Ureter (tissue), 1 donor: ENCODE measurements around the gene CCDC40. TPM values are rescaled to one million over a fixed set of nuclear protein-coding genes. Genes with fewer than 3 reads are reported as not detected.

Source experiments
- DNase-seq: peaks from one replicate; pipeline ENCODE4 v3.0.0-alpha.2; 2020; ENCODE audit warnings: low spot score
- total RNA-seq: library from RNA; stranded (reverse); gene quantifications from one replicate; pipeline ENCODE4 v1.2.4, GENCODE V29; 2023
- donor health status: DM: yes; HTN: yes; CAD: no.

Gene CCDC40
- total RNA-seq, 1 donor from 2014 or later, result 12.4 TPM

DNA sequence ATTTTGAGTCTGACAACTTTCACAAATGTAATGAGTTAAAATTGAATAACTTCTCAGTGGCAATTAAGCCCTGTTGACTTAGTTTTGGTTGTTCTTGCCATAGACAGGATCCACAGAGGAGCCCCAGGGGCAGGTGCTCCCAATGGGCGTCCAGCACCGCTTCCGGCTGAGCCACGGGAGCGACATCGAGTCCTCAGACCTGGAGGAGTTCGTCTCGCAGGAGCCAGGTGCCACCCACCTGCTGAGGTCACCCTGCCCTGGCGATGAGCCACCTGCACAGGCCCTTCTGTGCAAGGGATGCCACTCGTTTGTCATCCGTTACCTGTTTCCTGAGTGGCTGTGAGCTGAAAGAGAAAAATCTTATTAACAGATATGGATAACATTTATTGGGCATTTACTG lies 10.7 kb downstream of the CCDC40 start:
- DNase-seq, result no peak

DNA sequence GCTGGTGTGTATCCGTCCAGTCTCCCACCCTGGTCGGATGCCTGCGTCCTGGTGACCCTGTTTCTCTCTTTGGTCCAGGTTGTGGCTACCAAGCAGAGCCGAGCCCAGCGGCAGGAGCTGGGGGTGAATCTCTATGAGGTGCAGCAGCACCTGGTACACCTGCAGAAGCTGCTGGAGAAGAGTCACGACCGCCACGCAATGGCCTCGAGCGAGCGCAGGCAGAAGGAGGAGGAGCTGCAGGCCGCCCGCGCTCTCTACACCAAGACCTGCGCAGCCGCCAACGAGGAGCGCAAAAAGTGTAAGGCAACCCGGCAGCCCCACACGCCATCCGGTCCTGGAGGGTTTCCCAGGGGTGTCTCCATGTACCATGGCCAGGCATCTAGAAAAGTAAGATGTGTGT lies 13.5 kb downstream of the CCDC40 start:
- DNase-seq, result no peak

DNA sequence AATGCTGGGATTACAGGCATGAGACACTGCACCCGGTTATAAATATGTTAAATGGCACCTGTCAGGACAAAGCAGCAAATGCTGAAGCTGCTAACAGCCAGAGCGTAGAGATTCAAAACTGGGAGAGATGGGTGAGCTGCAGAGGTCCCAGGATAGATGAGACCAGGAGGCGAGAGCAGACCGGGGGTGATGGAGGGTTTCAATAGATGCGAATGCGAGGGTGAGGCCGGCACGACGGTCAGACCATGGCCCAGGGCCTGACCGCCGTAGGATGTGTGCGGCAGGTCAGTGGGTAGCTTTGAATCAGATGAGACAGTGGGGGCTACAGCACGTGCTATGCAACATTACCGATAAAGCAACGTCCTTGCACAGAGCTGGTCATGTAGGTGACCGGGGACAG lies 14.3 kb downstream of the CCDC40 start:
- no peak for DNase-seq

DNA sequence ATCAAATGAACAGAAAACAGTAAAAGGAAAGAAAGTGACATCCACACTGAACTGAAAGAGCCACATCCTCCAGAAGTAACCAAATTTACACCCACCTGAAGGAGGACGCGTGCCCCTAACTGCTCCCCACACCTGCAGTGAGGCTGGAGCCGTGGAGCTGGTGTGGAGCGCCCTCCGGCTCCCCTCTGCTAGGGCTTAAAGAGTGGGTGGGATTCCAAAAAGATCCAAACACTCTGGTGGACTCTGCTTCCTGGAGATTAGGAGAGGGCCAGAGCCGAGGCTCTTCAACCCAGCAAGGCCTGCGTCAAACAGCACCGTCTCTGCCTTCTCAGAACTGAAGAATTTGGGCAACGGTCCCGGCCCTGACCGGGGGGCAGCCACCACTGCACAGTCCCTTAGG lies 15.2 kb downstream of the CCDC40 start:
- no peak for DNase-seq

DNA sequence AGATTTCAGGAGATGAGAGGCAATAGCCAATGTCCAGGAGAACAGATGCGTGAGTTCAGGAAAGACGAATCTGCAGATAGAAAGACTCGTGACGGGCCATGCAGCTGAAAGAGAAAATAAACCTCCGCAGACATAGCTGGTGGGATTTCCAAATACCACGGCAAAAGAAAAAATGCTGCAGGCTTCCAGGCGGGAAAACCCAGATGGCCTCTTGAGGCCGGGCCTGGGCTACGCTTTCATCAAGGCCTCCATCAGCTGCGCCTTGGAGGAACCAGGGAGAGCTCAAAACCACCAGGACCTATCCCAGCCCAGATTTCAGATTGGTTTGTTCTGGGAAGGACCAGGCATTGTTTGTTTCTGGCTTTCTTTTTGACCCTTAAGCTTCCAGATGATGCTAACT lies 16.7 kb downstream of the CCDC40 start:
- DNase-seq, result no peak

DNA sequence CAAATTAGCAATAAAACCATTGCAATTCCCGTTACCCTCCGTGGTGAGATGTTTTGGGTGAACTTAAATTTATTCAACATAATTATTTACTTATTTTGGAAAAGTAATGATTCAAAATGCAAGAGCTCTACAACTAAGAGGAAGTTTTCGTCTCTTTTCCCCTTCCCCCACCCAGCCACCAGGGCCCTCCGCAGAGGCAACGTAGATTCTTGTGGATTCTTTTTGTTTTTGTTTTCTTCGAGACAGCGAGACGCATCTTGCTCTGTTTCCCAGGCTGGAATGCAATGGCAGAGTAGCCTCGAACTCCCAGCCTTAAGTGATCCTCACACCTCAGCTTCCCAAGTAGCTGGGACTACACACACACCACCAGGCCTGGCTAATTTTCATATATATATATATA lies 19.2 kb downstream of the CCDC40 start:
- DNase-seq, result no peak

DNA sequence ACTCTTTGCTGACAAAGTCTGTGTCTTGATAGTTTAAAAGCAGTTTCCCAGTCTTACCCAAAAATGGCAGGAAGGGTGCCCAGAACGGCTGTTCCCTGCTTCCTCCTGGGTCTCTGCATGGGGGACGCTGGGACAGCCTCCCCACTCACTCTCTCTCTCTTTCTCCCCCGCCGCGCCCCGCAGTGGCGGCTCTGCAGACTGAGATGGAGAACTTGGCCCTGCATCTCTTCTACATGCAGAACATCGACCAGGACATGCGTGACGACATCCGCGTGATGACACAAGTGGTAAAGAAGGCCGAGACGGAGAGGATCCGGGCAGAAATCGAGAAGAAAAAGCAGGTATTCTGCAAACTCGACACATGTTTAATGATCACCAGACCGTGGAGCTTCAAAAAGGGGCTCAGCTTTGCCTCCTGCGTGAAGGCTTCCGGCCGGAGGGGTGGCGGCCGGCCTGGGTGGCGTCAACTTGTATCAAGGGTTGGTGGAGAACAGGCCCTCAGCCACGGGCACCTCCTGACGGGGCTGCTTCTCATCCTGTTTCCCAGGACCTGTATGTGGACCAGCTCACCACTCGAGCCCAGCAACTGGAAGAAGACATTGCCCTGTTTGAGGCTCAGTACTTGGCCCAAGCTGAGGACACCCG lies 22.0 kb downstream of the CCDC40 start:
- DNase-seq, result no peak

DNA sequence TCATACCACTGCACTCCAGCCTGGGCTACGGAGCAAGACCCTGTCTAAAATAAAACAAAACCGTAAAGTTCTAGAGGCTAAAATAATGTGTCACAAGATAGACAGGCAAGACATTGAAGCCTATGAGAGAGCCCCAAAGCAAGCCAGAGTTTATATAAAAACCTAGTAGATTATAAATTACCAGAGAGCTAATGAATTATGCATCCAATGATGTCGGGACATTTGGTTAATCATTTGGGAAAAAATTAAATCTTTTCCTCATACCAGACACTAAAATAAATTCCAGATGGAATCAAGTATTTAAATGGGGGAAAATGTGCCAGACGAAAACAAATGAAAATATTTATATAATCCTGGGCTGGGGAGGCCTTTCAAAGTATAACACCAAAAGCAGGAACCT lies 24.2 kb downstream of the CCDC40 start:
- DNase-seq, result no peak

DNA sequence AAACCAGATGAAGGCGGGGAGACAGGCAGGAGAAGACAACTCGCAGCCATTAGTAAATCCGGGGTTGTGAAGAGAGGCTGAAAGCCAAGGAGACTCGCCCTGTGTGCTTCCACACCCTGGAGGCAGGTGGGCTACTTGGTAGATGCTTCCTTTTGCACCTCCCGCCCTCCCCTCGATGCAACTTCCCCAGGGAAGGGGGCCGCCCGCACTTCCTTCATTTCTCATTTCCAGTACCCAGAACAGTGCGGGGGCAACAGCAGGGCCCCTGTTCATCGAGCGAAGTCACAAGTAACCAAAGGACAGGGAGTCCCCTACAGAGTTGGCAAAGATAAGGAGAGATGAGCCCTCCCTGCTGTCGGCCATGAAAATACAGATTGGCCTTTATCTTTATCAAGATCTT lies 25.0 kb downstream of the CCDC40 start:
- no peak for DNase-seq

DNA sequence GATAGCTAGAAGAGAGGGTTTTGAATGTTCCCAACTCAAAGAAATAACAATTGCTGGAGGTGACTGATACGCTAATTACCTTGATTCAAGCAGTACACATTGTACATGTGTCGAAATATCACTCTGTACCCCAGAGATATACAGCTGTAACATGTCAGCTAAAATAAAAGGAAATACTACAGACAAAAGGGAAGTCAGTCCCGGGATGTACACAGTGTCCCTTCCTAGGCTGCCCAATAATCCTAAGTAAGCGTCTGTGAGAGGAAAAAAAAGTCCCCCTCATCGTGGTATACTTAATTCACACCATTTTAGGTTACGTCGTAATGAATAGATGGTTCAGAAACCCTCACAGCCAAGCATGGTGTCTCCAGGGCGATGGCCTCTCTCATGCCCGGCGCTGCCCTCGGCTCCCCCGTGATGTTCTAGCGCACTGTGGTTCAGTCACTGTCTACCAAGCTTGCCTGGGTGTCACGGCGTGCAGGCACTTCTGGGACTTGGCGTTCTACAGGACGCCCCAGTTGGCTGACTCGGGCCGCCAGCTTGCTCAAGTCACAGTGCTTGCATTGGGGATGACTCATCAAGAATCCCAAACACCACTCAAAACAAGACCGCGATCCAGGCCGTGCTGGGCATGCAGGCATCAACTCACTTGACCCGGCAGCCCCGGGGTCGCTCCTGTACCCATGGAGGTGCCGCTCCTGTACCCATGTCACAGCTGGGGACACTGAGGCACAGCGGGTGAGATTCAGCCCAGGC lies 27.6 kb downstream of the CCDC40 start:
- DNase-seq, result peak; percentile 63

DNA sequence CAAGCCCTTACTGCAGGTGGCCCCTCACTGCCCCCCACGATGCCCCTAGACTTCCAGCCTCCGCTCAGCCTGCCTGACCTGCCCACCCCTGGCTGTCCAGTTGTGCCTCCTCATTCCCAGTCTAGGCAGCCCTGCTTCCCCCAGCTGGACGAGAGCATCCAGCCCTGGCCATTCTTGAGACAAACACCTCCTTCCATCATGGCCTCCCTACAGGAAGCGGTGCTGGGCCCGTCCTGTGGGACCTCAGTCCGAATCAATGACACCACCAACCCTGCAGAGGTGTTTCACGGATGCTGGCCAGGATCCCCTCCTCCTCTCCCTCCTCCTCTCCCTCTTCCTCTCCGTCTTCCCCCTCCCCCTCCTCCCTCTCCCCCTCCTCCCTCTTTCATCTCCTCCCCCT lies 28.3 kb downstream of the CCDC40 start:
- DNase-seq, result no peak

DNA sequence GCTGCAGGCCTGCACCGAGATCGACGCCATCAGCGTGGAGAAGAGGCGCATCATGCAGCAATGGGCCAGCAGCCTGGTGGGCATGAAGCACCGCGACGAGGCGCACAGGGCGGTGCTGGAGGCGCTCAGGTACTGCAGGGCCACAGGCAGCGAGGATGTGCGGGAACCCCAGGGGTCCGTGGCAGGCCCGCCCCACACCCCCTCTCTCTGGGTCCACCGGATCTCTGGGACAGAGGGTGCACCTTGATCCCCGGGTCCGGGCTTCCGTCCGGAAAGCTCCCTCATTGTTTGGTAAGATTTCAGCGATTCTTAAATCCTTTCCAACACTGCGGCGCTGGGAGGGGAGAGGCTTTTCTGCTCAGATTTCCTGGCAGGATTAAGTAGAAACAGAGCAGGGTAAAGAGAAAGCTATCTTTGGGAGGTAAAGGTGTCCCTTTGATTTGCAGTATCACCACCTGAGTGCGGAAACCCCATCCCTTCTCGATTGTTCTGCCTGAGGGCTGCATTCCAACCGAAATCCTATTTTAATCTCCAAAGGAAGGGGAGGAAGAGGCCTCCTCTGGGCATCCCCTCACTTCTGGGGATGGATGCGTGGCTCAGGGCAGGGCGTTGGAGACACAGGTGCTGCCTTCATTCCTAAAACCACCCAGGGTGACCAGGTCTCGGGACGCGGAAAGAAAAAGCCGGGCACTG lies 29.2 kb downstream of the CCDC40 start:
- DNase-seq, result no peak

DNA sequence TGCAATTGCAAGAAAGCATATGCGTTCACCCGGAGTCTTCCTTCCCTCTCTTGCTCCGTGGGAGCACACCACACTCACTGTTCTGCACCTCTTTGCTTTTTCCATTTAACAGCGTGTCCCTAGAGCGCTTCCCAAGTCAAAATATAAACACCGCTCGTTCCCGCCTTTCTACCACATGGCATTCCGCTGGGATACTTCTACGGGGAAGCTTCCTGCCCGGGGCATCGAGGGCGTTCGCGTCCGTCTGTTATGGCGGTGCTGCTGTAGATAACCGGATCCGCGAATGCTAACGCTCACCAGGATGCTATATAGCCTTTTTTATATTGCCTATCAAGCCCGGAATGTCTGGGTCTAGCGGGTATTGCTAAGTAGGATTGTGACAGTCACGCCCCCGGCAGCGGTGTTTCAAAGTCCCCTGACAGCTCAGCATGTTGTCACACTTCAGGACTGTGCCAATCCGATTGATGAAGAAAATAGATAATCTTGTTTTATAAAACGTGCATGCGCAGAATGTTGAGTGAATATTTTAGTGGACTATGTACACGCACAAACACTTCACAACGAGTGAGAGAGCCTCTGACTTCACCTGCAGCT lies 31.0 kb downstream of the CCDC40 start:
- DNase-seq, result no peak

DNA sequence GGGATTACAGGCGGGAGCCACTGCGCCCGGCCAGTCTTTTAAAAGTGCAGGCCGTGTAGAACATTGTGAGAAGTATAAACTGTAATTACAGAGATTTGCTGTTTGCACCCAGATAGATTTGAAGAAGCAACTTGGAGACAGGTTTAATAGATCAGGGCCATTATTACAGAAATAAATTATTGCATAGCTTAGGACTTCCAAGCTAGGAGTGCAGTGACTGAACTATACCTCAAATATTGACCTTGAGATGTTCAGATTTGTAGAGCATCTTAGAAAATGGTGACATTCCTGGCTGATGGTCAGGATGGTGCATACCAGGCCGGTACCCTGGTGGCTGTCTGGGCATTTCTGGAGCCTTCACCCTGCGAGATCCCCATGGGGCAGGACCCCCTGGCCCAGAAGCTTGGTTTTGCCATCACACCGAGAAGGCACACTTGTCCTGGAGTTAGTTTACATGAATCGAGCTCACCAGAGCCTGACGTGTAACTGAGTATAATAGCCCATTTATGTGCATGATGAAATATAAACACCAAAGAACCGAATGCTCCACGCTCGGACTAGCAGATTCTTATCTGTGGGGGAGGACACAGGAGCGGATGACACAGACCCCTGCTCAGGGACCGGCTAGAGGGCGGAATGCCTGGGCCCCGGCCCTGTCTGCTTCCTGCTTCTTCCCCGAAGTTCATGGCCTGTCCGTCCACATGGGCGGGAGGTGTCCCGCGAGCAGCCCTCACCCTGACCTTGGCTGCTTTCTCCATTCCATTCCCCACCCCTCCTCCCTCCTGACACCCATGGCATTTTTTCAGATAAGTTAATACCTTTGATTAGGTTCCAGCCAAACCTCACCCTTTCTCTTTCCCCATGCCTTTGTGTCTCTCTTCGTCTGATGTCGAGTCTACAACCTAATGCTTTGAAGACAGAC lies 32.1 kb downstream of the CCDC40 start:
- peak; percentile 73 for DNase-seq

DNA sequence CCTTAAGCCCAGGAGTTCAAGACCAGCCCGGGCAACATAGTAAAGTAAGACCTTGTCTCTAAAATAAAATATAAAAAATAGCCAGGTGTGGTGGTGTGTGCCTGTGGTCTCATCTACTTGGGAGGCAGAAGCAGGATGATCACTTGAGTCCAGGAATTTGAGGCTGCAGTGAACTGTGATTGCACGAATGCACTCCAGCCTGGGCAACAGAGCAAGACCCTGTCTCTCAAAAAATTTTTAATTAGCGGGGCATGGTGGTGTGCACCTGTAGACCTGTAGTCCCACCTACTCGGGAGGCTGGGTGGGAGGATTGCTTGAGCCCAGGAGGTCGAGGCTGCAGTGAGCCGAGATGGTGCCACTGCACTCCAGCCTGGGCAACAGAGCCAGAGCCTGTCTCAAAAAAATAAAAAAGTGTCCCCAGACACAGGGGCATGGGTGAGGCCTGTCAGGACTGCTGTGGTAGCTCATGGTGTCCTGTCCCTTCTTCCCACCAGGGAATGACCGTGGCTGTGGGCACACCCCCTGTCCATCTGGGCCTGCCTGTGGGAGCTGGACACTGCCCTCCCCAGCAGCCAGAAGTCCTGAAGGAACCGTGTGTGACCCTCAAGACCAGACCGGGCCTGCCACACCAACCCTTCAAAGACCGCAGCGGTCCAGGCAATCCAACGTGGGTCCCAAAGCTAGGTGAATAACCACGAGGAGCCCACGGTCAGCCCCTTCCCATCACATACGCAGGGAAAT lies 34.1 kb downstream of the CCDC40 start:
- DNase-seq, result no peak

DNA sequence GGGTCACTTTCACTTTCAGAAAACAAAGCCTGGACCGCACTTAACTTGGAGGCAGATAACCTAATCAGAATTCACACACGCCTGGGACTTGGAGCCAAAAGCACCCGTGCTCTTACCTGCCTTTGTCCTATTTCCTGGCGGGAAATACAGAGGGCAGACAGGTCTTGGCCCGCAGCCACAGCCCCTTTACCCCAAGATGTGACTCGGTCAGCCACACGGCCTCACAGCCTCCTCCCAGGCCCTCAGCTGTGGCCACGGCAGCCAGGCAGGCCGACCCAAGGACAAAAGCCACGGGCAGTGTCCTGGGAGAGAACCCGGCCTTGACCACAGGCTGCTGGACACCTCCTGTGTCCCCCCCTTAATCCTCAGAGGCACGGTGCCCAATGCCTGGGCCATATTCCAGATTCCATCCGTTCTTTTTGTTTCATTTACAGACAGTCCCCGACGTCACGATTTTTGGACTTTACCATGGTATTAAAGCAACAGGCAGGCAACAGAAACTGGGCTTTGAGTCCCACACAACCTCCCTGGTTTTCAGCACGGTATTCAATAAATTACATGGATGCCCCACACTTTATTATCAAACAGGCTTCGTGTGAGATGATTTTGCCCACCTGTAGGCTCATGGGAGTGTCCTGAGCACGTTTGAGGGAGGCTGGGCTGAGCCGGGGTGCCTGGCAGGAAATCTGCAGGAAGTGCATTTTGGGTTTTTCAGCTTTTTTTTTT lies 34.8 kb downstream of the CCDC40 start:
- DNase-seq, result peak; percentile 79

DNA sequence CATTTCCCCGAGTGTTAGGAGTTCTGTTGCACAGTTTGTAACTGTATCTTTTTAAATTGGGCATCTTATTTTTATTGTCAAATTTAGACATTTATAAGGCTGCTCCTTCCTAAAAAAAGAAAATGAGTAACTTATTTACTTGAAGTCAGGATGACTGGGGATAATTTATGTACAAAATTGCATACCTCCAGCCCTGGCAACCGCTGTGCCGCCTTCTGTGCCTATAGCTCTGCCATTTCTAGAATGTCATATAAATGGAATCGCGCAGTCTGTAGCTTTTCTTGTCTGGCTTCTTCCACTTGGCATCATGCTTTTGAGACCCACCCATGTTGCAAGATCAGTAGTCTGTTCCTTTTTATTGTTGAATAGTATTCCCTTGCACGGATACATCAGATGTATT lies 36.0 kb downstream of the CCDC40 start:
- DNase-seq, result no peak

DNA sequence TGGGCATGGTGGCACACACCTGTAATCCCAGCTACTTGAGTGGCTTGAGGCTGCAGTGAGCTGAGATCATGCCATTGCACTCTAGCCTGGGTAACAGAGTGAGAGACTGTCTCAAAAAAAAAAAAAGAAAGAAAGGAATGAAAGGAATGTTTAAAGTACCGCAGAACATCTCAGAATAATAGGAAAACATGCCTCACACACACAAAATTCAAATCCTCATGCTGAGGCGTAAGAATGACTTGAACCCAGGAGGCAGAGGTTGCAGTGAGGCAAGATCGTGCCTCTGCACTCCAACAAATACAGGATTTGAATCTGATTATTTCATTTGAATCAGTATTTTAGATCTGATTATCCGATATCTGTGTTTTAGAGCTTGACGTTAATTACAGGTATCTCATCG lies 43.6 kb downstream of the CCDC40 start:
- DNase-seq, result no peak

DNA sequence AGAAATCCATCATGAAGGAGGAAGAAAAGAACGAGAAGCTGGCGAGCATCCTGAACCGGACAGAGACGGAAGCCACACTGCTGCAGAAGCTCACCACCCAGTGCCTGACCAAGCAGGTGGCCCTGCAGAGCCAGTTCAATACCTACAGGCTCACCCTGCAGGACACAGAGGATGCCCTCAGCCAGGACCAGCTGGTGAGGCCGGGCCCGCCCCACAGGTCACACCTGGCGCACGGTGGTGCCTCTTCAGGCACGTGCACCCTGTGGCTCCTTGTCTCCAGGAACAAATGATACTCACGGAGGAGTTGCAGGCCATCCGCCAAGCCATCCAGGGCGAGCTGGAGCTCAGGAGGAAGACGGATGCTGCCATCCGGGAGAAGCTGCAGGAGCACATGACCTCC lies 45.2 kb downstream of the CCDC40 start:
- no peak for DNase-seq
